HUES6 (cell line): ENCODE measurements around the gene VOPP1.

Source experiments
- H3K27ac ChIP-seq: 2 replicates; pipeline ENCODE4 v1.7.0; 2013; ENCODE audit warnings: low read depth, mild to moderate bottlenecking, low read length, inconsistent platforms
- H3K27me3 ChIP-seq: 2 replicates; pipeline ENCODE4 v1.6.1; 2013; ENCODE audit warnings: low read length; ENCODE audit not compliant: control insufficient read depth, insufficient read depth
- H3K36me3 ChIP-seq: 2 replicates; pipeline ENCODE4 v1.6.1; 2013; ENCODE audit warnings: low read length; ENCODE audit not compliant: control insufficient read depth, insufficient read depth
- H3K4me1 ChIP-seq: 2 replicates; pipeline ENCODE4 v1.6.1; 2013; ENCODE audit warnings: low read length; ENCODE audit not compliant: control insufficient read depth, insufficient read depth
- H3K4me3 ChIP-seq: 2 replicates; pipeline ENCODE4 v1.5.1; 2013; ENCODE audit warnings: low read depth, low read length
- H3K9ac ChIP-seq: one replicate; pipeline ENCODE4 v1.6.1; 2013; ENCODE audit warnings: mild to moderate bottlenecking, low read length
- H3K9me3 ChIP-seq: 2 replicates; pipeline ENCODE4 v1.6.1; 2013; ENCODE audit warnings: low read depth, low read length; ENCODE audit not compliant: control insufficient read depth, insufficient read depth

VOPP1 gene

DNA sequence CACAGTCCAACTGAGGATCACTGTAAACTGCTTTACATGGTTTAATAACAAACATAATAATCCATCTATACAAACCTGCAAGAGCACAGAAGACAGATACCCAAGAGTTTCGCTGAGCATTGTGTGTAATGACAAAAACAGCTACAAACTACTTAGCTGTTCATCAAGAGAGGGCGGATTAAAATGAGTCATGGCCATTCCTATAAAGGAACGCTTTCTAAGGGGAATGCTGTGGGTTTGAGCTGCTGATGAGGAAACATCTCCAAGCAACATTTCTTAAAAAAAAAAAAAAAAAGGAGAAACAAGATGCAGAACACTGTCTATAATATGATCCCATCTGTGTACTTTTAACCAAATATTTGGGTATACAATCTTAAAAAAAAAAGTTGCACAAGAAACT is 33.8 kb downstream of the VOPP1 start:
- no peaks in the 10 kb centered on the region for H3K27me3 ChIP-seq
- H3K36me3 ChIP-seq = no peaks in the 10 kb centered on the region
- no peak overlapping the region for H3K27ac ChIP-seq
- H3K9ac ChIP-seq = no peak overlapping the region
- no peak overlapping the region for H3K4me3 ChIP-seq
- H3K4me1 ChIP-seq = peaks cover 55% of the 10 kb centered on the region
- H3K9me3 ChIP-seq = no peaks in the 10 kb centered on the region

DNA sequence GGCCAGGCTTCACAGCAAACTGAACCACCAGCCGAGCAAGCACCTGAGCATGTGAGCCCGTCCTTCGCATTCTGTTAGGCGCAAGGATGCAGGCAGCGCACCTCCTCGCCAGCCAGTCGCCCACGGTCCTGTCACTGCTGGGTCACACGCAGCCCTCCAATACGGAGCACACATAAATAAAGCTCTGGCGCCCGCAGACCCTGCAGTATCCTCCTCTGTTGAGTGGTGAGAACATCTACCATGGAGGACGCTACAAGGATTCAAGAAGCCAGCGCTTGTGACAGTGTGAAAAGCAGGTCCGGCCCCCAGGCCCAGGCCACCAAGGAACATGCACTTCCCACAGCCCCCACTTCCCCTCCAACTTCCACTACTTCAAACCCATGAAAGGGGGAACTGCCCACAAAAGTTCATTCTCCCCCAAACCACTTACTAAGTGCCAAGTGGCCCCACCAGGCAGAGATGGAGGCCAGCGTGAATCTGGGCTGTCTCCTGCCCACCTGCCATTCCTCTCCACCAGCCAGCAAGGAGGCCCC is 34.8 kb downstream of the VOPP1 start:
- Histone ChIP-seq H3K4me3 (no peak overlapping the region), H3K4me1 (peaks cover 56% of the 10 kb centered on the region), H3K36me3 (no peaks in the 10 kb centered on the region), H3K27me3 (no peaks in the 10 kb centered on the region), H3K9ac (no peak overlapping the region), H3K27ac (no peak overlapping the region), H3K9me3 (no peaks in the 10 kb centered on the region)

DNA sequence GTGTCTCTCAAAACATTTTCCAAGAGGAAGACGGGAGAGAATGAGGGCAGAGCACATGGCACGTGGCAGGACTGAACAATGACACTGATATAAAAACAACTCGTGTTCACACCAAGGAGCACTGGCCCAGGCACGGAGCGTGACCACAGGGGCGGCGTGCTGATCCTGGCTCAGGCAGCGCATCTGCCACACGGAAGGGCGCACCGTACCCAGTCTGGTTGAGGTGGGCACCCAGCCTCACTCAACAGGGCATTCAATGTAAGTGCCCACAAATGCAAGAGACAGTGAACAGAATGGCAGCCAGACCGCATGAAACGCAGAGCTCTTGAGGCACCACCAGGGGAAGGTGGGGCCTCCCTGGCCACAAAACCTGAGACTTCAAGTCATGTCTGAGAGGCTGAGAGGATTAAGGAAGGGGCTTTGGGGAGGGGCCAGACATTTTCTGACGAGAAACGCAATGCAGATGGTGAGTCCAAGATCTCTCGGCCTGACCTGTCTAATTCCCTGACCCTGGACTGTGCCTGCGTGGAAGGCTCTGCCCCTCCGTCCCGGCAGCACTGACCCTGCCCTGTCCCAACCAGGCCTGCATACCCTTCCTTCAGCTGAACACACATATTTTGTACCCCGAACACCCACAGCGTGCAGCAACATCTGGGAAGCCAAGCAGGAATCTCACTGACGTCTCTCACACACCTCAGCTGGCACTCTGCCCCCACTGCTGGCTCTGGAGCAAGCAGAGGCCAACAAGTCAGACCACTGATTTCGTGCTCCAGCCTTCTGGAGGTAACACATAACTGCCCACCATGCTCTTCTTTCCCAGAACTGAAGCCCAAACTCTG is 35.5 kb downstream of the VOPP1 start:
- Histone ChIP-seq H3K27me3 (no peaks in the 10 kb centered on the region), H3K9ac (no peak overlapping the region), H3K9me3 (no peaks in the 10 kb centered on the region), H3K36me3 (no peaks in the 10 kb centered on the region), H3K4me1 (peaks cover 61% of the 10 kb centered on the region), H3K4me3 (no peak overlapping the region), H3K27ac (no peak overlapping the region)

DNA sequence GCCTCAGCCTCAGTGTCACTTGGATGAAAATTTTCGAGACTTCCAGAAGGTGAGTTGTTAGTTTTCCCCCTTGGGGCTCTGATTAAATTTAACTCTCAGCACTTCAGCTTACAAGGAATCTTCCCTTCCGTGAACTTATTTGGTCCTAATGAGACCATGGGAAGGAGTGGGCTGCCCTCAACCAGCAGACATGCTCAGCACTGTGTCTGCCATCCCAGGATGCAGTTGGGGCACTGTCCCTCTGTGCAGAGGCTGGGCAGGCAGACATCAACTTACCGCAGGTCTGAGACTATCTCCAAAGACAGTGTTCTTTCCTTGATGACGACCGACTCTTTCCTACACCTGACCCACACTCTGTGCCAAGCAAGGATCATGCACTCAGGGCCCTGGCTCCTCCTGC is 36.7 kb downstream of the VOPP1 start:
- Histone ChIP-seq H3K4me3 (no peak overlapping the region), H3K36me3 (no peaks in the 10 kb centered on the region), H3K9me3 (no peaks in the 10 kb centered on the region), H3K9ac (no peak overlapping the region), H3K4me1 (peaks cover 59% of the 10 kb centered on the region), H3K27ac (no peak overlapping the region), H3K27me3 (no peaks in the 10 kb centered on the region)

DNA sequence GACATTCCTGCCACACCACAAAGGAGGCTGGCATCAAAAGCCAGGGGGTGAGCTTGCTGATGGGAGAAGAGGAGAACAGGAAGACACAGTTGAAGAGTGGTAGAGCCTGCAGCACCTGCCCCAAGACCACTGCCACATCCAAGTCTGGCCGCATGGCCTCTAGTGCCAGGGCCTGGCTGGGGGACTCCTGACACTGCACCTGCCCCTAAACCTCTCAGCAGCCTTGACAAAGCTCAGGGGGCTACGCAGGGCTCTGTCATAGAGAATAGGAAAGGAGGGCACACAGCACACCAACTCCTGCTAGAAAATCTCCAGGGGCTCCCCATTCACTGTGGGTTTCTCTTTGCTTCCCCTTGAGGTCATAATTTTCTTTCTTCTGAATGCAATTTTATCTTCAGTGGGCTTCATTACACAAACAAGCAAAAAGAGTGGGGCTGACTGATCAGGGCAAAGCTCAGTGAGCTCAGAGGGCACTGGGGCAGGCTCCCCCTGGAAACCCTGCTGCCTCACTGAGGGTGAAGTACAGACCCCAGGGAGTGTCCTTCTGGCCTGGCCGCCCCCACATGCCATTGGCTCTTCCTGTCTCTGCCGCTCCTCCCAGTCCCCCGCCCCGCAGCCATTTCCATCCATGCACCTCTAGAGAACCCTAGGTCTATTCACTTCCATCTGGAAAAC is 37.2 kb downstream of the VOPP1 start:
- H3K36me3 ChIP-seq = no peaks in the 10 kb centered on the region
- H3K27ac ChIP-seq = no peak overlapping the region
- H3K27me3 ChIP-seq = no peaks in the 10 kb centered on the region
- no peak overlapping the region for H3K9ac ChIP-seq
- H3K9me3 ChIP-seq = no peaks in the 10 kb centered on the region
- H3K4me1 ChIP-seq = peaks cover 59% of the 10 kb centered on the region
- H3K4me3 ChIP-seq = no peak overlapping the region

DNA sequence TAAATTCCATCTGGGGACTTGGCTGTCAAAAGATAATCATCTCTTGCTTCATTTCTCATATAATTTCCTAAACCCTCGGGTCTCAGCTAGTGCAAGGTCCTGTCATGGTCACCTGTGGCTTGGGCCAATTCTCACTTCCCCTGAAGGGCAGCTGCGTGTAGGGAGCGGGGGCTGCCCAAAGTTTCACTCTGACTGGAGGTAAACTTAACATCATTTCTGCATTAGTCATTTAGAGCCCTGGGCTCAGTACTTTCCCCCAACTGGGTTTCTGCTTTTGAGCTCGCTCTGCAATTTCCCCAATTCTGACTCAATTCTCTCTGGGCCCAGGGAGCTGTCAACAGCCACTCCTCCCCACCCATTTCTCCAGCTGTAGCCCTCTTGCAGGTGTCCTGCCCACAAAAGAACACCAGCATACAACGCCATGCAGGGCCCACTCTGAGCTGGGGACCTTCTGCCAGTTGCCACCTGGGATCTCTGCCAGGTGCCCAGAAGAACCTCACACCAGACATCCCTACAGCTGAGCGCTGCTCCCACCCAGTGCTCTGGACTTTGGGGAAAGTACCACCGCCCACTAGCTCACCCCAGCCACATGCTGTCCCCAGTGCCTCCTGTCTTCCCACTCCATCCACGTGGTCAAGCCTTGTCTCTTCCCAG is 37.9 kb downstream of the VOPP1 start:
- Histone ChIP-seq H3K4me1 (peaks cover 53% of the 10 kb centered on the region), H3K36me3 (no peaks in the 10 kb centered on the region), H3K27me3 (no peaks in the 10 kb centered on the region), H3K9ac (no peak overlapping the region), H3K27ac (no peak overlapping the region), H3K9me3 (no peaks in the 10 kb centered on the region), H3K4me3 (no peak overlapping the region)

DNA sequence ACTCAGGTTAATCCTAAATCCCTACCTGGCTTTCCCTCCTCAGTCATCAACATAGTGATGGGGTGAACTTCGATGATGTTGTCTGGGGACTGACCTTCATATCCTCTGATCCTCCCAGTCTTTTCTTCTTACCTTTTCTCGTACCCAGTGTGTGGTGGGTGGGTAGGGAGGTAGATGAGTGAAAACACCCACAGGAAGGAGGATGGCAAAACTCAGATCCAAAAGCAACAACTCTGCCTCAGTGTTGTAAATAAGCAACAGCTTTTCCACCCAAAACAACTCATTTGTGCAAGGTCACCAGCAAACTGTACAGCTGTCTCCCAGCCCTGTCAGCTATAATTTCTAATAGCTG is 38.6 kb downstream of the VOPP1 start:
- Histone ChIP-seq H3K4me1 (peaks cover 50% of the 10 kb centered on the region), H3K4me3 (no peak overlapping the region), H3K27ac (no peak overlapping the region), H3K9ac (no peak overlapping the region), H3K9me3 (no peaks in the 10 kb centered on the region), H3K27me3 (no peaks in the 10 kb centered on the region), H3K36me3 (no peaks in the 10 kb centered on the region)

DNA sequence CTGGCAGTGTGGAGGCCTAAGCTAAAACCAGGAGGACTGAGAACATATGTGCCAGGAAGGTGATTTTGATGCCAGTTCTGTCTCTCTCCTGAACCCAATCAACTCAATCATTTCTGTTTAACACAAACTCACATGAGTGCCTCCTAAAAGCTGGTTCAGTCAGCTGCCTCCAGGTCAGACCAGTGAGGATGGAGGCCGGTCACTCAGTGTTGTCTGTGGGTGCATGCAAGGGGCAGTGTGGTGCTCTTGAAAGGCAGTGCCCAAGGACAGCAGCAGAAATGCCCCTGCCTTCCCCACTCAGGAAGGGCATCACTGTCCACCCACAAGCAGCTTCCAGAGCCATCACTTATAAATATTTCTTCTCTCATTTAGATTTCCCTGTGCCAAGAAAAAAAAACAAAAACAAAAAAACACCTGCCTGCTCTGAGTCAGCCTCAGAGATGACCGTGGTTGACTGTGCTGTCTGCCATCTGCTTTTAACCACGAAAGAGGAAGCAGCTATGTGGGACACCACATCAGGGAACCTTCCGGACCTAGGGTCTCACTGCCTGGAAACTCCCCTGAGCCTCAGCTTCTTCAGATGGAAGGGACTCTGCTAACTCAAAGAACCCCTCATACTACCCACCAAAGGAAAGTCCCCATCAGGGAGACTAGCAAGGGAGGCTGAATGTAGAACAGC is 39.1 kb downstream of the VOPP1 start:
- peaks cover 46% of the 10 kb centered on the region for H3K4me1 ChIP-seq

DNA sequence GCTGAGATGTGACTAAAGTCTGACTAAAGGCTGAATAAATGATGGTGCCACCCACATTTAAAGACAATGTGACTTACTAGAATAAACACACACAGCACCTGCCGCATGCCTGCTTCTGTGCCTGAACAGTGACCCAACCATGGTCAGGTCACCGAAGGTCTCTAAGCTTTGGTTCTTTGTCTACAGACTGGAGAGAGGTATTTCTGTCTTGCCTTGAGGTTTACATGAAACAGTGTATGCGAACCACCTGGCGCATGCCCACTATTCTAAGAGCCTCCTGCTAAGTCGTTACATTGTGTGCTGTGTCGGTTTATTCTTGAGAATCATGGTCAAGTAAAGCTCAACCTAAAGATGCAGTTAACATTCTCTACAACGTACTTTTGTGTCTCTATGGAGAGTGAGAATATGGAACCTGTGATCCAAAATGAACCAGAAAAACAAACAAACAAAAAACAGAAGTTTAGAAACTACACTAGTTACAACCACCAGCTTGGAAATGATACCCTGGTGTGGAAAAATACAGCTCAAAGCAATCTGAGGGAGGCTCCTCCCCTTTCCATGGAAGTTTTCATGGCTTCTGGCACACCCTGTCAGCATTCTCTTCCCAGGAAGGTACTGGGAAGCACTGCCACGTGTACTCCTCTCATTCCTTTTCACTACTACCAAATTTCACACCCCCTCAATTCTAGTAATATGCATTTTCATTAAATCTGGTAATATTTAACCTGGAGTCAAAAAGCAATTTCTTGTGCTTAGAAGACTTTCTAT is 40.0 kb downstream of the VOPP1 start:
- H3K27ac ChIP-seq = no peak overlapping the region

More for the DNA sequence above, 39.1 kb downstream of the VOPP1 start:
- H3K27me3 ChIP-seq = no peaks in the 10 kb centered on the region
- H3K4me3 ChIP-seq = no peak overlapping the region
- no peaks in the 10 kb centered on the region for H3K9me3 ChIP-seq
- H3K27ac ChIP-seq = no peak overlapping the region
- H3K36me3 ChIP-seq = no peaks in the 10 kb centered on the region
- no peak overlapping the region for H3K9ac ChIP-seq

DNA sequence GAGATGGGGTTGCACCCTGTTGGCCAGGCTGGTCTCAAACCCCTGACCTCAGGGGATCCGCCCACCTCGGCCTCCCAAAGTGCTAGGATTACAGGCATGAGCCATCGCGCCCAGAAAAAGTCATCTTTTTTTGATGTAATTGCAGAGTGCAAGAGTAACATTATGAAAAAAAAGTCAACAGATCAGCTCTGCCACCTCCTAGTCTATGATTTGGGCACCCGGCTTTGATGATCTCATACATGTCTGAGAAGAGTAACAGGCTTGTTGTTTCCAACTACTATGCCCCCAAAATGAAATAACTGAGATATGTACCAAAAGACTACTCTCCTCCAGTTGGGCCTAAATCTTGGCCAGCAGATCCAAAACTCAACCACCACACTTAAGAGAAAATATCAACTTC is 40.8 kb downstream of the VOPP1 start:
- Histone ChIP-seq H3K9ac (no peak overlapping the region), H3K36me3 (no peaks in the 10 kb centered on the region), H3K4me1 (peaks cover 38% of the 10 kb centered on the region), H3K4me3 (no peak overlapping the region), H3K27ac (no peak overlapping the region), H3K27me3 (no peaks in the 10 kb centered on the region), H3K9me3 (no peaks in the 10 kb centered on the region)

More for the DNA sequence above, 40.0 kb downstream of the VOPP1 start:
- Histone ChIP-seq H3K4me1 (peaks cover 40% of the 10 kb centered on the region), H3K4me3 (no peak overlapping the region), H3K27me3 (no peaks in the 10 kb centered on the region), H3K9ac (no peak overlapping the region), H3K9me3 (no peaks in the 10 kb centered on the region), H3K36me3 (no peaks in the 10 kb centered on the region)
